Measurements from ENCODE around the gene HTT.

Gene HTT

GRCh38 chr4:3271131-3271530, 196.7 kb downstream of the HTT start:
- no peak for TF ChIP-seq CTCF (IDR thresholded peaks at IDR 0.05)
- H3K27ac ChIP-seq = no peak overlapping the region
- H2AFZ ChIP-seq = no peak overlapping the region
- H3K9ac ChIP-seq = no peak overlapping the region
- no peaks in the 10 kb centered on the region for H3K9me3 ChIP-seq (ENCODE audit: control insufficient read depth, low read length)
- no peaks in the 10 kb centered on the region for H3K4me1 ChIP-seq
- no peaks in the 10 kb centered on the region for H3K36me3 ChIP-seq (ENCODE audit: control insufficient read depth, insufficient read depth, low read length)
- no peaks in the 10 kb centered on the region for H3K27me3 ChIP-seq (ENCODE audit: control insufficient read depth, insufficient read depth, low read length)
- H3K79me2 ChIP-seq = no peaks in the 10 kb centered on the region
- H3K4me3 ChIP-seq (ENCODE audit: low read depth, low read length) = no peak overlapping the region
- H3K4me2 ChIP-seq (ENCODE audit: low read length) = no peak overlapping the region

GRCh38 chr4:3276986-3277385, 202.5 kb downstream of the HTT start:
- no peaks in the 10 kb centered on the region for H3K36me3 ChIP-seq (ENCODE audit: control insufficient read depth, insufficient read depth, low read length)
- no peak overlapping the region for H2AFZ ChIP-seq
- H3K4me3 ChIP-seq (ENCODE audit: low read depth, low read length) = no peak overlapping the region
- H3K27ac ChIP-seq = no peak overlapping the region
- no peak overlapping the region for H3K9ac ChIP-seq
- no peak for TF ChIP-seq CTCF (IDR thresholded peaks at IDR 0.05)
- H3K4me2 ChIP-seq (ENCODE audit: low read length) = no peak overlapping the region
- H3K79me2 ChIP-seq = no peaks in the 10 kb centered on the region
- no peaks in the 10 kb centered on the region for H3K9me3 ChIP-seq (ENCODE audit: control insufficient read depth, low read length)
- H3K4me1 ChIP-seq = no peaks in the 10 kb centered on the region
- no peaks in the 10 kb centered on the region for H3K27me3 ChIP-seq (ENCODE audit: control insufficient read depth, insufficient read depth, low read length)

GRCh38 chr4:3280466-3280865, 206.0 kb downstream of the HTT start:
- H3K4me1 ChIP-seq = no peaks in the 10 kb centered on the region
- no peak overlapping the region for H3K4me2 ChIP-seq (ENCODE audit: low read length)
- no peaks in the 10 kb centered on the region for H3K79me2 ChIP-seq
- no peak overlapping the region for H2AFZ ChIP-seq
- H3K9me3 ChIP-seq (ENCODE audit: control insufficient read depth, low read length) = no peaks in the 10 kb centered on the region
- H3K4me3 ChIP-seq (ENCODE audit: low read depth, low read length) = no peak overlapping the region
- no peaks in the 10 kb centered on the region for H3K36me3 ChIP-seq (ENCODE audit: control insufficient read depth, insufficient read depth, low read length)
- H3K9ac ChIP-seq = no peak overlapping the region
- H3K27me3 ChIP-seq (ENCODE audit: control insufficient read depth, insufficient read depth, low read length) = no peaks in the 10 kb centered on the region
- no peak for TF ChIP-seq CTCF (IDR thresholded peaks at IDR 0.05)
- no peak overlapping the region for H3K27ac ChIP-seq

- Histone ChIP-seq H3K9me3 (ENCODE audit: control insufficient read depth, low read length) (no peaks in the 10 kb centered on the region), H3K9ac (no peak overlapping the region)
These were observed 209.0 kb downstream of the HTT start for GRCh38 chr4:3283483-3283882.

More at GRCh38 chr4:3283483-3283882, 209.0 kb downstream of the HTT start:
- Histone ChIP-seq H3K79me2 (no peaks in the 10 kb centered on the region), H3K4me1 (no peaks in the 10 kb centered on the region), H3K4me2 (ENCODE audit: low read length) (no peak overlapping the region), H3K36me3 (ENCODE audit: control insufficient read depth, insufficient read depth, low read length) (no peaks in the 10 kb centered on the region), H3K4me3 (ENCODE audit: low read depth, low read length) (no peak overlapping the region), H2AFZ (no peak overlapping the region), H3K27me3 (ENCODE audit: control insufficient read depth, insufficient read depth, low read length) (no peaks in the 10 kb centered on the region), H3K27ac (no peak overlapping the region)
- no peak for TF ChIP-seq CTCF (IDR thresholded peaks at IDR 0.05)
